OCI-LY3 (cell line): ENCODE measurements around the gene ICAM5.

ENCODE experiments used
- H2AFZ ChIP-seq: fragments of 200-600, 300-600 bp; shearing (Covaris generic); 2 replicates; pipeline ENCODE4 v1.6.0; 2014; ENCODE audit warnings: antibody characterized with exemption, low read depth, low read length
- H3K27ac ChIP-seq: fragments of 200-600, 300-600 bp; sonication (generic); 2 replicates; pipeline ENCODE4 v1.5.1; 2014; ENCODE audit warnings: mild to moderate bottlenecking, low read length, moderate library complexity, mixed read lengths
- H3K27me3 ChIP-seq: fragments of 200-600, 300-600 bp; sonication (generic); 2 replicates; pipeline ENCODE4 v1.6.1; 2014; ENCODE audit warnings: low read depth, low read length, mixed read lengths
- H3K36me3 ChIP-seq: fragments of 200-600, 300-600 bp; sonication (generic); replicated peaks from 2 replicates; pipeline ENCODE3; 2014; ENCODE audit warnings: low read depth, low read length, mixed read lengths
- H3K4me1 ChIP-seq: fragments of 300-600, 200-600 bp; sonication (generic); 2 replicates; pipeline ENCODE4 v1.6.1; 2014; ENCODE audit warnings: low read length, mixed read lengths
- H3K4me2 ChIP-seq: fragments of 200-600, 300-600 bp; sonication (generic); 2 replicates; pipeline ENCODE4 v1.6.1; 2014; ENCODE audit warnings: low read length, mixed read lengths
- H3K4me3 ChIP-seq: fragments of 300-600, 200-600 bp; sonication (generic); 2 replicates; pipeline ENCODE4 v1.5.1; 2014; ENCODE audit warnings: antibody characterized with exemption, mild to moderate bottlenecking, low read length, moderate library complexity
- H3K79me2 ChIP-seq: fragments of 300-600, 200-600 bp; shearing (Covaris generic); 2 replicates; pipeline ENCODE4 v1.6.1; 2014; ENCODE audit warnings: mild to moderate bottlenecking, low read length, mixed read lengths
- H3K9ac ChIP-seq: fragments of 300-600, 200-600 bp; shearing (Covaris generic); 2 replicates; pipeline ENCODE4 v1.6.0; 2014; ENCODE audit warnings: mild to moderate bottlenecking, low read length, moderate library complexity
- H3K9me3 ChIP-seq: fragments of 200-600, 300-600 bp; shearing (Covaris generic); 2 replicates; pipeline ENCODE4 v1.6.1; 2014; ENCODE audit warnings: low read length, mixed read lengths; ENCODE audit not compliant: insufficient read depth
- H4K20me1 ChIP-seq: fragments of 200-600, 300-600 bp; sonication (generic); 2 replicates; pipeline ENCODE4 v1.6.1; 2016; ENCODE audit warnings: low read length, mixed read lengths; ENCODE audit not compliant: insufficient read depth
- EZH2phosphoT487 ChIP-seq: fragments of 200-600 bp; shearing (Covaris generic); IDR thresholded peaks from 2 replicates; pipeline ENCODE4 v1.6.1; 2018; ENCODE audit warnings: antibody characterized with exemption, mixed run types, low read depth
- TF ChIP-seq, protein P1 (sequence below): fragments of 200-600, 300-600 bp; sonication (generic); IDR thresholded peaks from 2 replicates; pipeline ENCODE4 v1.5.1; 2014; ENCODE audit warnings: antibody characterized with exemption, low read length, low read depth

Gene ICAM5

DNA sequence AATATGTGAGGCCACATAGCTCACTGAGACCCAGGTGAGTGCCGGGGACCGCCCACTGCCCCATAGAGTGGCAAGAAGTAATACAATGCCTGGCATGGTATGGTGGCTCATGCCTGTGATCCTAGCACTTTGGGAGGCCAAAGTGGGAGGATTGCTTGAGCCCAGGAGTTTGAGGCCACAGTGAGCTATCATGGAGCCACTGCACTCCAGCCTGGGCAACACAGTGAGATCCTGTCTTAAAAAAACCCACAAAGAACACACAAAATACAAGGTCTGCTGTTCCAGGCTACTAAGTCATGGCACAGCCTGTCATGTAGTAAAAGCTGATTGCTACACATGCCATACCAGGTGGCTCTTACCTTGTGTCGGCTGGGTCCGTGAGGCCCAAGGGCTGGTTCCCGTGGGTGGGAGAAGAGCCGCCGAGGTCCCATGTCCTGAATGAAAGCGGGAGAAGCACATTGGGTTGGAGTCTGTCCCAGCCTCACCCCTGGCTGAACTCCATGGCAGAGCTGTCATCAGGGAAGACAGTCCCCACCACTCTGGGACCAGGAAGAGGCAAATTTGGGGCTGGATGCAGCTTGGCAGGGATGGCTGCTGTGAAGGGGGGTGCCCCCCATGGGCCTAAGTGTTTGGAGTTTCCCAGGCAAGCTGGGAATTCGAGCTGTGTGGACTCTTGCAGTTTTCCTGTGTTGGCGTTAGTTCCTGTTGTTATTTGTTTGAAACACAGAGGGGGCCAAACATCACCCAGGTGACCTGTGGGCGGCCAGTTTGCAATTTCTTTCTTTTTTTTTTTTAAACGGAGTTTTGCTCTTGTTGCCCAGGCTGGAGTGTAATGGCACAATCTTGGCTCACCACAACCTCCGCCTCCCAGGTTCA lies 29.3 kb downstream of the ICAM5 start:
- no peak overlapping the region for H3K9ac ChIP-seq
- H3K27me3 ChIP-seq, result no peaks in the 10 kb centered on the region
- peaks cover 56% of the 10 kb centered on the region for H3K36me3 ChIP-seq
- H3K27ac ChIP-seq, result no peak overlapping the region
- no peak overlapping the region for H3K4me2 ChIP-seq
- H3K9me3 ChIP-seq, result no peaks in the 10 kb centered on the region
- TF ChIP-seq, protein P1, sequence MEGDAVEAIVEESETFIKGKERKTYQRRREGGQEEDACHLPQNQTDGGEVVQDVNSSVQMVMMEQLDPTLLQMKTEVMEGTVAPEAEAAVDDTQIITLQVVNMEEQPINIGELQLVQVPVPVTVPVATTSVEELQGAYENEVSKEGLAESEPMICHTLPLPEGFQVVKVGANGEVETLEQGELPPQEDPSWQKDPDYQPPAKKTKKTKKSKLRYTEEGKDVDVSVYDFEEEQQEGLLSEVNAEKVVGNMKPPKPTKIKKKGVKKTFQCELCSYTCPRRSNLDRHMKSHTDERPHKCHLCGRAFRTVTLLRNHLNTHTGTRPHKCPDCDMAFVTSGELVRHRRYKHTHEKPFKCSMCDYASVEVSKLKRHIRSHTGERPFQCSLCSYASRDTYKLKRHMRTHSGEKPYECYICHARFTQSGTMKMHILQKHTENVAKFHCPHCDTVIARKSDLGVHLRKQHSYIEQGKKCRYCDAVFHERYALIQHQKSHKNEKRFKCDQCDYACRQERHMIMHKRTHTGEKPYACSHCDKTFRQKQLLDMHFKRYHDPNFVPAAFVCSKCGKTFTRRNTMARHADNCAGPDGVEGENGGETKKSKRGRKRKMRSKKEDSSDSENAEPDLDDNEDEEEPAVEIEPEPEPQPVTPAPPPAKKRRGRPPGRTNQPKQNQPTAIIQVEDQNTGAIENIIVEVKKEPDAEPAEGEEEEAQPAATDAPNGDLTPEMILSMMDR, result no peak
- TF ChIP-seq EZH2phosphoT487, result no peak
- no peaks in the 10 kb centered on the region for H4K20me1 ChIP-seq
- peaks cover 11% of the 10 kb centered on the region for H3K4me1 ChIP-seq
- H2AFZ ChIP-seq, result no peak overlapping the region
- peaks cover 3% of the 10 kb centered on the region; the same call in 1 of the 2 replicates for H3K79me2 ChIP-seq
- H3K4me3 ChIP-seq, result no peak overlapping the region

DNA sequence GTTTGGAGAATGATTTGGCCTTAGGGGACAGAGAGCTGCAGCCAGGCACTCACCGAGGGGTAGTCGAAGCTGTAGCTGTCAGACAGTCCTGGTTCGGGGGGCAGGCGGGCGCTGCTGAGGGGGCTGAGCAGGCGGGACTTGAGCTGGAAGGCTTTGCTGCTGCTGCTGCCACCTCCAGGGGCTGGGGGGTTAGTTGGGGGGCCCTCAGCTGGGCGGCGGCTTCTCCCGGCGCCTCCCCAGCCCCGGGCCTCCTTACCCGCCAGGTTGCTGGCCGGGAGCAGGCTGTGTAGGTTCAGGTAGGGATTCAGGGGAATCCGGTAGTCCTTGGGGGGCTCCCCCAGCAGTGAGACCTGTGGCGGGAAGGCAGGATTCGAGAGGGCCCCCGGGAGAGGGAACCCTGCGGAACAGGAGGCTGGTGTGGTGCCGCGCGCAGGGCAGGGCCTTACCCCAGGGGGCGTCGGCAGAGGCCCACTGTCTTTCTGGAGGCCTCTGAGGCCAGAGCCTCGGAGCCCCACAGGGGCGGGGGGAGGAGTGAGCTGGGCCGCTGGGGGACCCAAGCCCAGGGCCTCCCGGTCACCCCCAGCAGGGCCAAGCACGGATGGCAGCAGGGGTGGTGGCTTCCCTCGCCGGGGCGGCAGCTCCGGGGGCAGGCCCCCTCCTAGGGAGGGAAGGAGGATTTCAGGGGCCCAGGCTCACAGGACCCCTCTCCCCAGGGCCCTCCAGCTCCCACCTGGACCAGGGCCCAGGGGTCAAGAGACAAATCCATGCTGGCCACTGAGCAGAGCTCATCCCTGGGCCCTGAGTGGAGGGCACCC lies 31.1 kb downstream of the ICAM5 start:
- no peak overlapping the region for H3K9ac ChIP-seq
- H3K36me3 ChIP-seq, result peaks cover 67% of the 10 kb centered on the region
- H4K20me1 ChIP-seq, result no peaks in the 10 kb centered on the region
- H3K4me2 ChIP-seq, result no peak overlapping the region
- H3K79me2 ChIP-seq, result no peaks in the 10 kb centered on the region
- peaks cover 8% of the 10 kb centered on the region for H3K4me1 ChIP-seq
- H3K27ac ChIP-seq, result no peak overlapping the region
- TF ChIP-seq, protein P1, result no peak
- no peak for TF ChIP-seq EZH2phosphoT487
- no peak overlapping the region for H2AFZ ChIP-seq
- H3K27me3 ChIP-seq, result no peaks in the 10 kb centered on the region
- no peaks in the 10 kb centered on the region for H3K9me3 ChIP-seq
- no peak overlapping the region for H3K4me3 ChIP-seq

DNA sequence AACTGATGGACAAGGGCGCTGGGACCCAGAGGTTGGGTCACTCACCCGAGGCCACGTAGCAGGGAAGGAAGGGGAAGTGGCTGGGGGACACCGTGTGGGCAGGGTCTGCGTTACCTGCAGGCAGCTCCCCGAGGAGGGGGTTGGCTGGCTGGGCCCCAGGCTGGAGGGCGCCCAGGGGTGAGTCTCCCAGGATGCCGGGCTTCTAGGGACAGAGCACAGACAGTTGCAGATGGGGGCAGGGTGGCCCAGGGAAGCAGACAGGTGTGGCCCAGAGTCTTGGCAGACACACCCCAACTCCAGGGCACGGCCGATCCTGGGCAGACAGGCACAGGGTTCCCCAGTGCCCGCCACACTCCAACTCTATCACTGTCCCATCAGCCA lies 31.7 kb downstream of the ICAM5 start:
- Histone ChIP-seq H3K79me2 (no peaks in the 10 kb centered on the region), H3K27ac (no peak overlapping the region), H3K36me3 (peaks cover 63% of the 10 kb centered on the region), H2AFZ (no peak overlapping the region), H3K27me3 (no peaks in the 10 kb centered on the region), H3K4me1 (peaks cover 3% of the 10 kb centered on the region), H3K4me2 (no peak overlapping the region), H3K9me3 (no peaks in the 10 kb centered on the region), H3K9ac (no peak overlapping the region), H4K20me1 (no peaks in the 10 kb centered on the region), H3K4me3 (no peak overlapping the region)
- TF ChIP-seq, protein P1, result no peak
- TF ChIP-seq EZH2phosphoT487, result no peak
